Transverse colon (tissue), 4 donors: ENCODE measurements around the gene TPK1. TPM values are rescaled to one million over a fixed set of nuclear protein-coding genes. Genes with fewer than 3 reads are reported as not detected.
A peak's percentile ranks its signal among the peaks of the same experiment; 100 is the strongest.

Experiments
- DNase-seq: peaks from one replicate; pipeline ENCODE4 v3.0.0-alpha.2; 2019
- H3K27ac ChIP-seq, 4 donors: fragments of 200-600 bp; sonication (generic); 2 replicates each; pipeline ENCODE4 v1.5.1; 2016 to 2018; ENCODE audit warnings: inconsistent platforms in 4 of 4
- H3K27me3 ChIP-seq: fragments of 200-600 bp; sonication (generic); 2 replicates; pipeline ENCODE4 v1.5.1; 2017; ENCODE audit warnings: inconsistent platforms
- H3K36me3 ChIP-seq, 4 donors: fragments of 200-600 bp; sonication (generic); 2 replicates each; pipeline ENCODE4 v1.5.1; 2017 to 2019; ENCODE audit warnings: inconsistent platforms in 4 of 4
- H3K4me1 ChIP-seq, 4 donors: fragments of 200-600 bp; sonication (generic); 2 replicates each; pipeline ENCODE4 v1.5.1; 2017 to 2020; ENCODE audit warnings: inconsistent platforms in 4 of 4
- H3K4me3 ChIP-seq, 4 donors: fragments of 200-600 bp; sonication (generic); 1 replicate in 1 of 4; 2 replicates in 3 of 4; pipeline versions ENCODE4 v1.5.1 to v1.6.1; 2017 to 2019; ENCODE audit warnings: inconsistent platforms in 4 of 4
- H3K9me3 ChIP-seq, 2 donors: fragments of 200-600 bp; sonication (generic); 2 replicates each; pipeline ENCODE4 v1.5.1; 2017 to 2019; ENCODE audit warnings: inconsistent platforms in 2 of 2
- EP300 ChIP-seq: sonication (generic); formaldehyde crosslinking; IDR thresholded peaks from one replicate; pipeline ENCODE4 v1.6.1; 2017; ENCODE audit warnings: antibody characterized with exemption, low read depth
- POLR2A ChIP-seq: fragments of 450-650 bp; IDR thresholded peaks from one replicate; pipeline ENCODE4 v1.6.1; 2016; ENCODE audit warnings: antibody characterized with exemption, mild to moderate bottlenecking, moderate library complexity
- POLR2AphosphoS5 ChIP-seq, 3 donors: sonication (generic); formaldehyde crosslinking; IDR thresholded peaks; one replicate each; pipeline ENCODE4 v1.6.1; 2016; ENCODE audit warnings: antibody characterized with exemption in 3 of 3
- WGBS, 2 donors: methylation state at CpG; one replicate each; pipeline ENCODE4 v1.1.5; 2018; ENCODE audit warnings: low coverage in 1 of 2; 5-methylcytosine and 5-hydroxymethylcytosine counted together
- in situ Hi-C, 4 donors: fragments of 200-750 bp; cut with MboI; loops; one replicate each; pipeline versions ENCODE4 v1.15.0 to v1.15.1; 2017; ENCODE audit warnings: low sequenced_read_pairs in 3 of 4, low pct_ligation_motif_present in 1 of 4, low pct_unique_long_range_greater_than_20kb in 1 of 4
- intact Hi-C: fragments of 100-400 bp; cut with DNase I; formaldehyde crosslinking; loops from one replicate; pipeline ENCODE4 v1.15.1; 2023; ENCODE audit warnings: low total_unique reads
- total RNA-seq, 4 donors: library from RNA; depleted of rRNA; stranded (reverse); fragments of >200 nt; gene quantifications; one replicate each; pipeline ENCODE4 v1.1.0, GENCODE V29; 2016
- TF ChIP-seq, protein P1 (sequence below), 5 experiments: fragments of 200-600 bp in 3 of 5; fragments of 450-650 bp in 2 of 5; sonication (generic) in 3 of 5; IDR thresholded peaks; 1 replicate in 2 of 5; 2 replicates in 3 of 5; pipeline ENCODE4 v1.5.1; 2016 to 2017; ENCODE audit warnings: antibody characterized with exemption in 5 of 5, inconsistent platforms in 3 of 5, mild to moderate bottlenecking in 2 of 5, moderate library complexity in 1 of 5

The TPK1 gene
- total RNA-seq, 4 donors from 2014 or later = 1.4 to 17.3 (median 14.6) TPM

DNA sequence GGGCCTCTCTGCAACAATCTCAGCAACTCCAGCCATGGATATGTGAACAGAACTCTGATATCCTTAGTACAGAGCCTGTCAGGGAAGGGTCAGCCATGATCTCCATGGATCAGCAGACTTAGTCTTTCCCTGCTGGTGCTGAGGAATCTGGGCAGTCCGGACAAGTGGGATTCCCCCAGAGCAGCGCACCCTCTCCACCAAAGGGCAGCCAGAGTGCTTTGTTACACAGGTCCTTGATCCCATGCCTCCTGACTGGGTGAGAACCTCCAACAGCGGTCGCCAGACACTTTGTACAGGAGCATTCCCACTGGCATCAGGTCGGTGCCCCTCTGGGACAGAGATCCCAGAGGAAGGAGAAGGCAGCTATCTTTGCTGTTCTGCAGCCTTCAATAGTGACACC is 38.9 kb downstream of the TPK1 start:
- TF ChIP-seq POLR2AphosphoS5 (IDR thresholded peaks at IDR 0.05) (no peak), POLR2A (no peak), EP300 (no peak)
- TF ChIP-seq, protein P1, sequence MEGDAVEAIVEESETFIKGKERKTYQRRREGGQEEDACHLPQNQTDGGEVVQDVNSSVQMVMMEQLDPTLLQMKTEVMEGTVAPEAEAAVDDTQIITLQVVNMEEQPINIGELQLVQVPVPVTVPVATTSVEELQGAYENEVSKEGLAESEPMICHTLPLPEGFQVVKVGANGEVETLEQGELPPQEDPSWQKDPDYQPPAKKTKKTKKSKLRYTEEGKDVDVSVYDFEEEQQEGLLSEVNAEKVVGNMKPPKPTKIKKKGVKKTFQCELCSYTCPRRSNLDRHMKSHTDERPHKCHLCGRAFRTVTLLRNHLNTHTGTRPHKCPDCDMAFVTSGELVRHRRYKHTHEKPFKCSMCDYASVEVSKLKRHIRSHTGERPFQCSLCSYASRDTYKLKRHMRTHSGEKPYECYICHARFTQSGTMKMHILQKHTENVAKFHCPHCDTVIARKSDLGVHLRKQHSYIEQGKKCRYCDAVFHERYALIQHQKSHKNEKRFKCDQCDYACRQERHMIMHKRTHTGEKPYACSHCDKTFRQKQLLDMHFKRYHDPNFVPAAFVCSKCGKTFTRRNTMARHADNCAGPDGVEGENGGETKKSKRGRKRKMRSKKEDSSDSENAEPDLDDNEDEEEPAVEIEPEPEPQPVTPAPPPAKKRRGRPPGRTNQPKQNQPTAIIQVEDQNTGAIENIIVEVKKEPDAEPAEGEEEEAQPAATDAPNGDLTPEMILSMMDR (IDR thresholded peaks at IDR 0.05) = no peak
- WGBS, 2 donors = 92% methylated on average over 5 of the region's 5 CpGs; no CpG with 5 or more reads in 1 of the 2 donors

GRCh38 chr7:144792050-144792449 is 43.8 kb downstream of the TPK1 start:
- TF ChIP-seq POLR2AphosphoS5 (IDR thresholded peaks at IDR 0.05) (no peak), EP300 (no peak), POLR2A (no peak)
- TF ChIP-seq, protein P1 (IDR thresholded peaks at IDR 0.05) = no peak
- Histone ChIP-seq H3K27me3 (no peaks in the 10 kb centered on the region), H3K9me3 (no peaks in the 10 kb centered on the region), H3K4me3 (no peak overlapping the region), H3K27ac (no peak overlapping the region), H3K4me1 (no peaks in the 10 kb centered on the region), H3K36me3 (no peaks in the 10 kb centered on the region)
- DNase-seq = no peak
- in situ Hi-C loops (no loop called here), intact Hi-C loops (no loop called here)
- 95% methylated on average over 3 of the region's 3 CpGs; no CpG with 5 or more reads in 1 of the 2 donors for WGBS, 2 donors

More for the DNA sequence above, 38.9 kb downstream of the TPK1 start:
- in situ Hi-C loops = no loop called here
- DNase-seq = no peak
- H3K36me3 ChIP-seq = no peaks in the 10 kb centered on the region
- intact Hi-C loops = no loop called here
- no peaks in the 10 kb centered on the region for H3K27me3 ChIP-seq
- no peak overlapping the region for H3K27ac ChIP-seq
- no peak overlapping the region for H3K4me3 ChIP-seq
- H3K9me3 ChIP-seq = peaks cover 0 to 4% of the 10 kb centered on the region in 2 donors
- no peaks in the 10 kb centered on the region for H3K4me1 ChIP-seq

DNA sequence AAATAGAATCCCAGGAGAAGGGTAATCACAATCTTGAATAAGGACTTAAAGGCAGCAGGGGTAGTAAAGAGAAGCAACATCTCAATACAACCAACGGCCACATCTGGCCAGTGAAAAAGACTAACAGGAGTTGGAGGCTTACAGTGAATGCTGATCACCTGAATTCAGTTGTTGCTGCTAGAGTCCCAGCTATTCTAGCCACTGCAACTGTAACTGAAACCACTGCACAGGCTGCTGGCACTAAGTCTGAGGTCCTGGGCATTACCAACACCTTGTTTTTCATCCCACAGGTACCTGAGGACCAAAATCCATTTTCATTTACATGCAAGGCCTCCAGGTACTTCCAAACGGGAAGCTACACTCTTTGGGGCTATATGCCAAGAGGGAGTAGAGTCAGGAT is 44.4 kb downstream of the TPK1 start:
- intact Hi-C loops (no loop called here), in situ Hi-C loops (no loop called here)
- no peak overlapping the region for H3K27ac ChIP-seq
- TF ChIP-seq EP300 (no peak), POLR2A (no peak), POLR2AphosphoS5 (IDR thresholded peaks at IDR 0.05) (no peak)
- TF ChIP-seq, protein P1 (IDR thresholded peaks at IDR 0.05) = no peak
- 68 to 100% methylated on average over 1 to 2 of the region's 2 CpGs for WGBS, 2 donors
- no peak overlapping the region for H3K4me3 ChIP-seq
- no peak for DNase-seq
- H3K9me3 ChIP-seq = no peaks in the 10 kb centered on the region
- no peaks in the 10 kb centered on the region for H3K4me1 ChIP-seq
- no peaks in the 10 kb centered on the region for H3K27me3 ChIP-seq
- no peaks in the 10 kb centered on the region for H3K36me3 ChIP-seq

- DNase-seq = no peak
- Histone ChIP-seq H3K27ac (no peak overlapping the region), H3K4me1 (no peaks in the 10 kb centered on the region), H3K36me3 (no peaks in the 10 kb centered on the region), H3K9me3 (no peaks in the 10 kb centered on the region), H3K4me3 (no peak overlapping the region), H3K27me3 (no peaks in the 10 kb centered on the region)
- in situ Hi-C loops = no loop called here
- TF ChIP-seq EP300 (no peak), POLR2A (no peak), POLR2AphosphoS5 (IDR thresholded peaks at IDR 0.05) (no peak)
- TF ChIP-seq, protein P1 (IDR thresholded peaks at IDR 0.05) = peak in 2 of 5 experiments; percentile 8 to 16
- 91 to 92% methylated on average over 2 of the region's 2 CpGs for WGBS, 2 donors
- intact Hi-C loops = no loop called here
These were observed 48.7 kb downstream of the TPK1 start for GRCh38 chr7:144787127-144787526.
